Upper lobe of left lung (tissue), 6 donors: Measurements from ENCODE around the gene CHRNG. TPM values are rescaled to one million over a fixed set of nuclear protein-coding genes. Genes with fewer than 3 reads are reported as not detected.
"Not testable (repeated sequence)": the region's sequence is repeated elsewhere in the genome, so short reads cannot be mapped to it uniquely, and the experiment has no call there.

ENCODE experiments used
- ATAC-seq, 2 donors: fragments of 200-7000 bp; cut with Tn5 transposase; one replicate each; pipeline ENCODE4 v1.9.1; 2022; ENCODE audit warnings: mild to moderate bottlenecking in 2 of 2, moderate library complexity in 2 of 2; ENCODE audit not compliant: low FRiP score in 2 of 2
- DNase-seq, 2 donors: peaks; one replicate each; pipeline ENCODE4 v3.0.0-alpha.2; 2019 to 2020
- H3K27ac ChIP-seq, 4 donors: fragments of 200-600 bp; sonication (generic); one replicate each; pipeline ENCODE4 v1.5.1; 2016 to 2019
- H3K27me3 ChIP-seq, 4 donors: fragments of 200-600 bp; sonication (generic); one replicate each; pipeline ENCODE4 v1.5.1; 2017 to 2019
- H3K36me3 ChIP-seq, 4 donors: fragments of 200-600 bp; sonication (generic); one replicate each; pipeline ENCODE4 v1.5.1; 2016 to 2019
- H3K4me1 ChIP-seq, 4 donors: fragments of 200-600 bp; sonication (generic); one replicate each; pipeline ENCODE4 v1.5.1; 2018 to 2019
- H3K4me3 ChIP-seq, 4 donors: fragments of 200-600 bp; sonication (generic); one replicate each; pipeline ENCODE4 v1.5.1; 2017 to 2019; ENCODE audit warnings: mild to moderate bottlenecking in 2 of 4, moderate library complexity in 1 of 4
- H3K9me3 ChIP-seq, 4 donors: fragments of 200-600 bp; sonication (generic); one replicate each; pipeline ENCODE4 v1.5.1; 2018 to 2019
- CTCF ChIP-seq, 6 experiments: fragments of 450-650 bp in 4 of 6; fragments of 200-600 bp in 2 of 6; sonication (generic) in 2 of 6; IDR thresholded peaks; one replicate each; pipeline ENCODE4 v1.5.1; 2016 to 2019; ENCODE audit warnings: antibody characterized with exemption in 6 of 6
- EP300 ChIP-seq, 4 donors: sonication (generic); formaldehyde crosslinking; IDR thresholded peaks; one replicate each; pipeline ENCODE4 v1.5.1; 2017; ENCODE audit warnings: antibody characterized with exemption in 4 of 4, control low read depth in 2 of 4
- POLR2A ChIP-seq, 4 donors: fragments of 450-650 bp; IDR thresholded peaks; one replicate each; pipeline ENCODE4 v1.5.1; 2016 to 2017; ENCODE audit warnings: antibody characterized with exemption in 4 of 4, mild to moderate bottlenecking in 2 of 4
- POLR2AphosphoS5 ChIP-seq, 2 donors: sonication (generic); formaldehyde crosslinking; IDR thresholded peaks; one replicate each; pipeline ENCODE4 v1.5.1; 2017; ENCODE audit warnings: antibody characterized with exemption in 2 of 2
- WGBS, 2 donors: methylation state at CpG; one replicate each; pipeline ENCODE4 v1.1.5; 2017 to 2018; 5-methylcytosine and 5-hydroxymethylcytosine counted together
- total RNA-seq, 6 donors: library from RNA; depleted of rRNA in 4 of 6; stranded (reverse); fragments of >200 nt in 4 of 6; gene quantifications; one replicate each; pipeline versions ENCODE4 v1.1.0 to v1.2.1, GENCODE V29; 2016 to 2021
- donor health status: DM: no; HTN: no; CAD: no; lungs with moderate emphysema.
- donor health status: DM: no; HTN: yes; CAD: no; lungs with severe emphysema.

Gene CHRNG
- total RNA-seq, 6 donors from 2014 or later = not detected

DNA sequence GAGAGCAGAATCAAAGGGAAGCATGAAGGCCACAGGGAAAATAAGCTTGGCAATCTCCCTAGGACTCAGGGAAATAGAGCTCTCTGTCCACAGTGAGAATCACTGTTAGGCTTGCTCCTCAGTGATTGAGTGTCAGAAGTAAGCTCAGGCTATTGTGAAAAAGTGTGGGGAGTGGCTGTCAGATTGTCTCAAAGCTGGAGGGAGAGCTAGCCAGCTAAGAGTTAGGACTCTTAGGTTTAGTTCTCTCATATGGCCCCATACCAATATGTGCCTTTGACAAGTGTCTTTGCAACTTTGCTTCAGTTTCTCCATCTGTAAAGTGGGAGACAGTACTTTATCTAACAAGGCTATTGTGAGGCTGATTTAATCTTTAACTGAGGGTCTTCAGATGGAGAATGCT, 28.2 kb downstream of the CHRNG start:
- DNase-seq = no peak
- no peaks in the 10 kb centered on the region for H3K27me3 ChIP-seq
- H3K36me3 ChIP-seq = peaks cover 52 to 99% (median 81%) of the 10 kb centered on the region in 4 donors
- TF ChIP-seq POLR2A (IDR thresholded peaks at IDR 0.05) (no peak), POLR2AphosphoS5 (IDR thresholded peaks at IDR 0.05) (no peak), CTCF (IDR thresholded peaks at IDR 0.05) (no peak), EP300 (IDR thresholded peaks at IDR 0.05) (no peak)
- no peak overlapping the region for H3K4me3 ChIP-seq
- ATAC-seq = no peak
- H3K9me3 ChIP-seq = no peaks in the 10 kb centered on the region
- H3K4me1 ChIP-seq = peaks cover 0 to 6% (median 0%) of the 10 kb centered on the region in 4 donors
- H3K27ac ChIP-seq = no peak overlapping the region

- DNase-seq (peak in 1 of 2 donors; percentile 58), ATAC-seq (peak in 1 of 2 donors; percentile 73)
- WGBS, 2 donors = 52 to 68% methylated on average over 5 of the region's 5 CpGs
- Histone ChIP-seq H3K4me3 (no peak overlapping the region), H3K27ac (peak overlapping the region in 1 of 4 donors; percentile 8), H3K9me3 (no peaks in the 10 kb centered on the region), H3K36me3 (peaks cover 52 to 99% (median 83%) of the 10 kb centered on the region in 4 donors), H3K27me3 (no peaks in the 10 kb centered on the region), H3K4me1 (peaks cover 0 to 6% (median 0%) of the 10 kb centered on the region in 4 donors)
- TF ChIP-seq EP300 (IDR thresholded peaks at IDR 0.05) = no peak
- TF ChIP-seq POLR2AphosphoS5 (IDR thresholded peaks at IDR 0.05) = no peak
- TF ChIP-seq CTCF (IDR thresholded peaks at IDR 0.05) = no peak
- TF ChIP-seq POLR2A (IDR thresholded peaks at IDR 0.05) = no peak
These were observed 28.7 kb downstream of the CHRNG start for GRCh38 chr2:232568161-232568560.

DNA sequence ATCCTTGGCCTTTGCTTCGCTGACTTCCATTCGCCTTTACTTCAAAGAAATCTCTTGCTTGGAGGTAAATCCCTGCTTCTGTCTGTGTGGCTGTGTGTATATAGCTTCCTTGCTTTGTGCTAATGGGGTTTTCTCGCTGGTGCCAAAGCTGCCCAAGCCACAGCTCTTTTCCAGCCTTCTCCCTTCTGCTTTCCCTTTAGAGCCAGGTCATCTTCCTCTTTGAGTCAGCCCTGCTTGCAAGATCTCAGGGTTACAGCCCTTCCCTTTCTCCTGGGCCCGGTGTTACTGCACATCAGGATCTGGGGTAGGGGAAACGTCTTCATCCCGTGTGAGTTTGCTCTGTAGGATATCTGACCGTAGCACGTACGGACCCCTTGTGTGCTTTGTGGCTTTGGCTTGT, 30.0 kb downstream of the CHRNG start:
- DNase-seq = no peak
- no peaks in the 10 kb centered on the region for H3K27me3 ChIP-seq
- no peak for ATAC-seq
- peaks cover 0 to 12% (median 0%) of the 10 kb centered on the region in 4 donors for H3K4me1 ChIP-seq
- H3K9me3 ChIP-seq = no peaks in the 10 kb centered on the region
- peaks cover 40 to 99% (median 84%) of the 10 kb centered on the region in 4 donors for H3K36me3 ChIP-seq
- H3K27ac ChIP-seq = no peak overlapping the region
- TF ChIP-seq EP300 (IDR thresholded peaks at IDR 0.05) (no peak), CTCF (IDR thresholded peaks at IDR 0.05) (no peak), POLR2A (IDR thresholded peaks at IDR 0.05) (no peak), POLR2AphosphoS5 (IDR thresholded peaks at IDR 0.05) (no peak)
- WGBS, 2 donors = 98% methylated on average over 9 of the region's 9 CpGs
- H3K4me3 ChIP-seq = no peak overlapping the region

DNA sequence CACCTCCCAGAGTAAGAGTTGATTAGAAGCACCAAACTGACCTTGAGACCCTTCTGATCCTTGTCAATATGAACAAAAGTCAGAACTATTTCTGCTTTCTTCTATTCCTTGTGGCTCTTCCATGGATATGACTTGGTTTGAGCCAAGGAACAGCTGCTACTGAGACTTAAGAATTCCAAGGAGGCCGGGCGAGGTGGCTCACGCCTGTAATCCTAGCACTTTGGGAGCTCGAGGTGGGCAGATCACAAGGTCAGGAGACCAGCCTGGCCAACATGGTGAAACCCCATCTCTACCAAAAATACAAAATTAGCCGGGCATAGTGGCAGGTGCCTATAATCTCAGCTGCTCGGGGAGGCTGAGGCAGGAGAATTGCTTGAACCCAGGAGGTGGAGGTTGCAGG, 31.0 kb downstream of the CHRNG start:
- ATAC-seq, DNase-seq, H3K27me3 ChIP-seq, H3K27ac ChIP-seq, H3K9me3 ChIP-seq, H3K4me3 ChIP-seq: not testable (repeated sequence)
- peaks cover 30 to 98% (median 75%) of the 10 kb centered on the region in 4 donors for H3K36me3 ChIP-seq
- 92 to 99% methylated on average over 6 of the region's 6 CpGs for WGBS, 2 donors
- H3K4me1 ChIP-seq = peaks cover 0 to 12% (median 0%) of the 10 kb centered on the region in 4 donors

DNA sequence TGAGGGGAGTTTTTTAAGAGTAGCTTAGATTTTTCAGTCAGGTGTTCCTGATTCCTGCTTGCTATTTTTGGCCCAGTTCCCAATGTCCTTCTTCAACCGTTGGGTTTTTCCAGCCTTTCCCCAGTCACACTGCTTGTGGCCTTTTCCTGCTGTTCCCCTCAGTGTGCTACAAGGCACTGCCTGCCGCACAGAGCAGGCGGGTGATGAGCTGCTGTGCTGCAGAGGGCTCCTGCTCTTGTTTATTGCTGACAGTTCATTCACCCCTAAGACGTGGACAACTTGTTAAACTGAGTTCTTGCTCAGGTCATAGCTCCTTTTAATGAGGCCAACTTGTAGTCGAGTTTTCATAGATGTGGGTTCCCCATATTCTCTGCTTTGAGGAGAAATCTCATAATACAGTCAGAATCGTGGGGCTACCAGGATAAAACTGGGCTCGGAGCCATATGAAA, 31.6 kb downstream of the CHRNG start:
- H3K36me3 ChIP-seq = peaks cover 25 to 92% (median 69%) of the 10 kb centered on the region in 4 donors

More for the DNA sequence above, 31.6 kb downstream of the CHRNG start:
- 72 to 76% methylated on average over 7 of the region's 7 CpGs for WGBS, 2 donors
- ATAC-seq = no peak
- peaks cover 0 to 12% (median 0%) of the 10 kb centered on the region in 4 donors for H3K4me1 ChIP-seq
- H3K9me3 ChIP-seq = no peaks in the 10 kb centered on the region
- no peak overlapping the region for H3K4me3 ChIP-seq
- DNase-seq = peak in 1 of 2 donors; percentile 47
- H3K27ac ChIP-seq = no peak overlapping the region
- H3K27me3 ChIP-seq = no peaks in the 10 kb centered on the region
- TF ChIP-seq POLR2AphosphoS5 (IDR thresholded peaks at IDR 0.05) = no peak
- TF ChIP-seq CTCF (IDR thresholded peaks at IDR 0.05) = no peak
- no peak for TF ChIP-seq EP300 (IDR thresholded peaks at IDR 0.05)
- no peak for TF ChIP-seq POLR2A (IDR thresholded peaks at IDR 0.05)
